HepG2 (cell line): ENCODE results near the gene HEPHL1. TPM values are rescaled to one million over a fixed set of nuclear protein-coding genes. Genes with fewer than 3 reads are reported as not detected.

Source experiments
- AGO1 ChIP-seq: fragments of 200-400 bp; formaldehyde crosslinking; IDR thresholded peaks from 2 replicates; pipeline ENCODE4 v1.6.1; 2017; ENCODE audit warnings: mild to moderate bottlenecking, low read depth, low read length, moderate library complexity; ENCODE audit not compliant: poor library complexity, severe bottlenecking
- AHR ChIP-seq: IDR thresholded peaks from 2 replicates; pipeline ENCODE4 v1.6.1; 2018; ENCODE audit warnings: missing genetic modification reagents, missing compliant biosample characterization
- FOXA1 ChIP-seq, 2 experiments: fragments of 450-650 bp in 1 of 2; sonication (generic) in 1 of 2; formaldehyde crosslinking in 1 of 2; IDR thresholded peaks; 2 replicates each; pipeline versions ENCODE4 v1.4.0 to v1.6.1; 2016 to 2020; ENCODE audit warnings: missing genetic modification reagents in 1 of 2
- GMEB1 ChIP-seq: sonication (generic); formaldehyde crosslinking; IDR thresholded peaks from 2 replicates; pipeline ENCODE4 v1.5.1; 2020; ENCODE audit warnings: missing genetic modification reagents, mild to moderate bottlenecking, borderline replicate concordance
- HNRNPUL1 ChIP-seq: fragments of 200-400 bp; formaldehyde crosslinking; IDR thresholded peaks from 2 replicates; pipeline ENCODE4 v1.6.1; 2017; ENCODE audit warnings: low read depth, mild to moderate bottlenecking, low read length, moderate library complexity
- JDP2 ChIP-seq: sonication (generic); formaldehyde crosslinking; IDR thresholded peaks from 2 replicates; pipeline ENCODE4 v1.8.1; 2022; ENCODE audit warnings: missing genetic modification reagents, borderline replicate concordance
- JUN ChIP-seq: sonication (generic); formaldehyde crosslinking; IDR thresholded peaks from 2 replicates; pipeline ENCODE4 v1.4.0; 2020; ENCODE audit warnings: mild to moderate bottlenecking, missing genetic modification reagents
- KAT8 ChIP-seq: IDR thresholded peaks from 2 replicates; pipeline ENCODE4 v1.6.1; 2016; ENCODE audit warnings: missing genetic modification reagents, missing compliant biosample characterization
- MXD1 ChIP-seq: sonication (generic); formaldehyde crosslinking; IDR thresholded peaks from 2 replicates; pipeline ENCODE4 v1.4.0; 2020; ENCODE audit warnings: mild to moderate bottlenecking, missing genetic modification reagents
- NFE2L2 ChIP-seq: fragments of 150-350 bp; IDR thresholded peaks from 2 replicates; pipeline ENCODE4 v1.6.1; 2014; ENCODE audit warnings: low read length
- NR2F1 ChIP-seq, 2 experiments: fragments of 450-650 bp in 1 of 2; formaldehyde crosslinking in 1 of 2; IDR thresholded peaks; 2 replicates each; pipeline versions ENCODE4 v1.5.0 to v1.6.1; 2016 to 2020; ENCODE audit warnings: mild to moderate bottlenecking in 1 of 2, missing compliant biosample characterization in 1 of 2, missing genetic modification reagents in 1 of 2, moderate library complexity in 1 of 2
- RARA ChIP-seq: IDR thresholded peaks from 2 replicates; pipeline ENCODE4 v1.6.1; 2016; ENCODE audit warnings: missing genetic modification reagents, missing compliant biosample characterization
- SNAPC5 ChIP-seq: sonication (generic); formaldehyde crosslinking; IDR thresholded peaks from 2 replicates; pipeline ENCODE4 v1.8.1; 2023; ENCODE audit warnings: mild to moderate bottlenecking, missing genetic modification reagents, borderline replicate concordance
- TAF15 ChIP-seq: fragments of 200-400 bp; formaldehyde crosslinking; IDR thresholded peaks from one replicate; pipeline ENCODE4 v1.6.1; 2018; ENCODE audit warnings: mild to moderate bottlenecking, low read depth, low read length; ENCODE audit not compliant: poor library complexity, severe bottlenecking
- ZBTB3 ChIP-seq: sonication (generic); formaldehyde crosslinking; IDR thresholded peaks from 2 replicates; pipeline ENCODE4 v1.4.0; 2020; ENCODE audit warnings: low read depth, mild to moderate bottlenecking, moderate library complexity, missing genetic modification reagents, borderline replicate concordance
- ZNF235 ChIP-seq: sonication (generic); formaldehyde crosslinking; IDR thresholded peaks from 2 replicates; pipeline ENCODE4 v1.8.1; 2023; ENCODE audit warnings: mild to moderate bottlenecking, missing genetic modification reagents, borderline replicate concordance
- polyA plus RNA-seq, 8 experiments: library from polyadenylated mRNA; depleted of rRNA in 3 of 8; stranded (reverse) in 7 of 8; unstranded in 1 of 8; fragments of >200 nt; fragmentation: Illumina TruSeq in 4 of 8; extraction: Trizol in 4 of 8; gene quantifications; 2 replicates each; pipeline versions ENCODE4 v1.2.1 to v1.2.3, GENCODE V29; 2011 to 2016; ENCODE audit warnings: low read depth in 4 of 8, missing spikeins in 1 of 8, mixed read lengths in 1 of 8; ENCODE audit not compliant: insufficient read depth in 1 of 8
- total RNA-seq, 5 experiments: library from RNA; depleted of rRNA; stranded (reverse); fragments of >200 nt; fragmentation: Illumina TruSeq; extraction: Trizol; gene quantifications; 2 replicates each; pipeline ENCODE4 v1.2.3, GENCODE V29; 2016; ENCODE audit warnings: low read depth in 1 of 5
- TF ChIP-seq, protein P1 (sequence below): sonication (generic); formaldehyde crosslinking; IDR thresholded peaks from 2 replicates; pipeline ENCODE4 v1.9.0; 2021; ENCODE audit warnings: missing genetic modification reagents, mild to moderate bottlenecking, borderline replicate concordance
- TF ChIP-seq, protein P2 (sequence below): conservative IDR thresholded peaks from 2 replicates; pipeline ENCODE4 v1.6.1; 2018; ENCODE audit warnings: missing genetic modification reagents
- TF ChIP-seq, protein P3 (sequence below): sonication (generic); formaldehyde crosslinking; IDR thresholded peaks from 2 replicates; pipeline ENCODE4 v1.5.0; 2020; ENCODE audit warnings: missing genetic modification reagents, mild to moderate bottlenecking, borderline replicate concordance

The HEPHL1 gene
- total and polyA plus RNA-seq, 2 of the 13 experiments (the other 11 are each of a cell fraction or from before 2014, with no cell fraction given) = 0.04 to 0.05 TPM

GRCh38 chr11:94128746-94129511 is 107.8 kb downstream of the HEPHL1 start, which contains the start of gene PANX1 (continued):
- TF ChIP-seq, protein P1, sequence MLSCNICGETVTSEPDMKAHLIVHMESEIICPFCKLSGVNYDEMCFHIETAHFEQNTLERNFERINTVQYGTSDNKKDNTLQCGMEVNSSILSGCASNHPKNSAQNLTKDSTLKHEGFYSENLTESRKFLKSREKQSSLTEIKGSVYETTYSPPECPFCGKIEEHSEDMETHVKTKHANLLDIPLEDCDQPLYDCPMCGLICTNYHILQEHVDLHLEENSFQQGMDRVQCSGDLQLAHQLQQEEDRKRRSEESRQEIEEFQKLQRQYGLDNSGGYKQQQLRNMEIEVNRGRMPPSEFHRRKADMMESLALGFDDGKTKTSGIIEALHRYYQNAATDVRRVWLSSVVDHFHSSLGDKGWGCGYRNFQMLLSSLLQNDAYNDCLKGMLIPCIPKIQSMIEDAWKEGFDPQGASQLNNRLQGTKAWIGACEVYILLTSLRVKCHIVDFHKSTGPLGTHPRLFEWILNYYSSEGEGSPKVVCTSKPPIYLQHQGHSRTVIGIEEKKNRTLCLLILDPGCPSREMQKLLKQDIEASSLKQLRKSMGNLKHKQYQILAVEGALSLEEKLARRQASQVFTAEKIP (CRISPR knock-in tag) = no peak
- TF ChIP-seq NFE2L2 (no peak), NR2F1 (CRISPR knock-in tag; IDR thresholded peaks at IDR 0.05) (no peak), KAT8 (CRISPR knock-in tag) (peak; percentile 87), ZNF235 (CRISPR knock-in tag) (peak; percentile 29), TAF15 (peak; percentile 62), JUN (CRISPR knock-in tag) (no peak), AGO1 (peak; percentile 48), FOXA1 (IDR thresholded peaks at IDR 0.05) (no peak), FOXA1 (CRISPR knock-in tag; IDR thresholded peaks at IDR 0.05) (0 out of 2 replicates have a peak, but pooled peaks have one; percentile 3), AHR (CRISPR knock-in tag) (no peak), MXD1 (CRISPR knock-in tag) (peak; percentile 70; the same call in 1 of the 2 replicates), JDP2 (CRISPR knock-in tag) (no peak), SNAPC5 (CRISPR knock-in tag) (no peak; the same call in 1 of the 2 replicates), HNRNPUL1 (0 out of 2 replicates have a peak, but pooled peaks have one; percentile 26), RARA (CRISPR knock-in tag) (no peak; the same call in 1 of the 2 replicates), ZBTB3 (CRISPR knock-in tag) (peak; percentile 76; the same call in 1 of the 2 replicates), GMEB1 (CRISPR knock-in tag) (peak; percentile 68)
- TF ChIP-seq, protein P2, sequence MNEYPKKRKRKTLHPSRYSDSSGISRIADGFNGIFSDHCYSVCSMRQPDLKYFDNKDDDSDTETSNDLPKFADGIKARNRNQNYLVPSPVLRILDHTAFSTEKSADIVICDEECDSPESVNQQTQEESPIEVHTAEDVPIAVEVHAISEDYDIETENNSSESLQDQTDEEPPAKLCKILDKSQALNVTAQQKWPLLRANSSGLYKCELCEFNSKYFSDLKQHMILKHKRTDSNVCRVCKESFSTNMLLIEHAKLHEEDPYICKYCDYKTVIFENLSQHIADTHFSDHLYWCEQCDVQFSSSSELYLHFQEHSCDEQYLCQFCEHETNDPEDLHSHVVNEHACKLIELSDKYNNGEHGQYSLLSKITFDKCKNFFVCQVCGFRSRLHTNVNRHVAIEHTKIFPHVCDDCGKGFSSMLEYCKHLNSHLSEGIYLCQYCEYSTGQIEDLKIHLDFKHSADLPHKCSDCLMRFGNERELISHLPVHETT (CRISPR knock-in tag) = peak; percentile 14
- TF ChIP-seq, protein P3, sequence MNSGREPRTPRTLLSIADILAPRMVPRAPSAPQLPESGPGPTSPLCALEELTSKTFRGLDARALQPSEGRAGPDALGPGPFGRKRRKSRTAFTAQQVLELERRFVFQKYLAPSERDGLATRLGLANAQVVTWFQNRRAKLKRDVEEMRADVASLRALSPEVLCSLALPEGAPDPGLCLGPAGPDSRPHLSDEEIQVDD (CRISPR knock-in tag) = no peak
